Omental fat pad (tissue), 4 donors: ENCODE results near the gene SGO2. TPM values are rescaled to one million over a fixed set of nuclear protein-coding genes. Genes with fewer than 3 reads are reported as not detected.

Source experiments
- ATAC-seq: fragments of 150-250 bp; one replicate; pipeline ENCODE4 v1.9.1; 2016; ENCODE audit warnings: mild to moderate bottlenecking, moderate library complexity; ENCODE audit not compliant: low FRiP score
- DNase-seq: peaks from one replicate; pipeline ENCODE4 v3.0.0-alpha.2; 2019; ENCODE audit warnings: low spot score
- CTCF ChIP-seq, 3 donors: fragments of 450-650 bp; IDR thresholded peaks; one replicate each; pipeline ENCODE4 v1.5.1; 2016 to 2017; ENCODE audit warnings: antibody characterized with exemption in 3 of 3, mild to moderate bottlenecking in 3 of 3, moderate library complexity in 2 of 3
- total RNA-seq, 4 donors: library from RNA; depleted of rRNA; stranded (reverse); fragments of >200 nt; gene quantifications; one replicate each; pipeline ENCODE4 v1.1.0, GENCODE V29; 2016

SGO2 gene
- total RNA-seq, 4 donors from 2014 or later = 4.7 to 18.7 (median 9.5) TPM

- ATAC-seq (no peak), DNase-seq (no peak)
- no peak for TF ChIP-seq CTCF (IDR thresholded peaks at IDR 0.05)
These were observed 51.0 kb downstream of the SGO2 start for GRCh38 chr2:200577027-200577426.

- ATAC-seq (no peak), DNase-seq (no peak)
- no peak for TF ChIP-seq CTCF (IDR thresholded peaks at IDR 0.05)
These were observed 52.8 kb downstream of the SGO2 start for GRCh38 chr2:200578778-200579177.

- DNase-seq (no peak), ATAC-seq (no peak)
- TF ChIP-seq CTCF (IDR thresholded peaks at IDR 0.05) = no peak
These were observed 58.6 kb downstream of the SGO2 start for GRCh38 chr2:200584639-200585038.

GRCh38 chr2:200585340-200585729 lies 59.3 kb downstream of the SGO2 start:
- TF ChIP-seq CTCF (IDR thresholded peaks at IDR 0.05) = no peak
- ATAC-seq (no peak), DNase-seq (no peak)

GRCh38 chr2:200585730-200586643 lies 60.0 kb downstream of the SGO2 start, which contains the start of gene AOX1:
Gene AOX1, plus strand, starts transcription at chr2:200586014. Its CDS starts 95 bp downstream, at chr2:200586109.
- peak; percentile 32 for DNase-seq
- TF ChIP-seq CTCF (IDR thresholded peaks at IDR 0.05) = no peak
- ATAC-seq = peak; percentile 74

GRCh38 chr2:200586644-200586975 lies 60.6 kb downstream of the SGO2 start:
- no peak for TF ChIP-seq CTCF (IDR thresholded peaks at IDR 0.05)
- DNase-seq (no peak), ATAC-seq (no peak)
